ENCODE data around the gene SNX2.

The SNX2 gene

GRCh38 chr5:122863240-122863639 is 88.4 kb downstream of the SNX2 start:
- in situ Hi-C loops (cut with MboI; ENCODE audit: low sequenced_read_pairs, unreplicated experiment): no loop called here
- DNase-seq (ENCODE audit: low spot score): no peak

GRCh38 chr5:122863721-122864120 is 88.8 kb downstream of the SNX2 start:
- no peak for DNase-seq (ENCODE audit: low spot score)
- in situ Hi-C loops (cut with MboI; ENCODE audit: low sequenced_read_pairs, unreplicated experiment): no loop called here

More at GRCh38 chr5:122863240-122863639, 88.4 kb downstream of the SNX2 start:
- no peak for TF ChIP-seq CTCF (IDR thresholded peaks at IDR 0.05; ENCODE audit: borderline replicate concordance, control extremely low read depth, extremely low read depth, insufficient read depth, missing control alignments)

GRCh38 chr5:122864400-122864799 is 89.5 kb downstream of the SNX2 start:
- no peak for DNase-seq (ENCODE audit: low spot score)
- in situ Hi-C loops (cut with MboI; ENCODE audit: low sequenced_read_pairs, unreplicated experiment): no loop called here
- TF ChIP-seq CTCF (IDR thresholded peaks at IDR 0.05; ENCODE audit: borderline replicate concordance, control extremely low read depth, extremely low read depth, insufficient read depth, missing control alignments): no peak

More at GRCh38 chr5:122863721-122864120, 88.8 kb downstream of the SNX2 start:
- TF ChIP-seq CTCF (IDR thresholded peaks at IDR 0.05; ENCODE audit: borderline replicate concordance, control extremely low read depth, extremely low read depth, insufficient read depth, missing control alignments): no peak

GRCh38 chr5:122864842-122865241 is 90.0 kb downstream of the SNX2 start:
- no peak for TF ChIP-seq CTCF (IDR thresholded peaks at IDR 0.05; ENCODE audit: borderline replicate concordance, control extremely low read depth, extremely low read depth, insufficient read depth, missing control alignments)

GRCh38 chr5:122870219-122870856 is 95.5 kb downstream of the SNX2 start:
- in situ Hi-C loops (cut with MboI; ENCODE audit: low sequenced_read_pairs, unreplicated experiment): no loop called here
- no peak for DNase-seq (ENCODE audit: low spot score)
- TF ChIP-seq CTCF (IDR thresholded peaks at IDR 0.05; ENCODE audit: borderline replicate concordance, control extremely low read depth, extremely low read depth, insufficient read depth, missing control alignments): no peak

More at GRCh38 chr5:122864842-122865241, 90.0 kb downstream of the SNX2 start:
- in situ Hi-C loops (cut with MboI; ENCODE audit: low sequenced_read_pairs, unreplicated experiment): no loop called here
- DNase-seq (ENCODE audit: low spot score): no peak

- DNase-seq (ENCODE audit: low spot score): no peak
- no peak for TF ChIP-seq CTCF (IDR thresholded peaks at IDR 0.05; ENCODE audit: borderline replicate concordance, control extremely low read depth, extremely low read depth, insufficient read depth, missing control alignments)
- in situ Hi-C loops (cut with MboI; ENCODE audit: low sequenced_read_pairs, unreplicated experiment): no loop called here
These were observed 96.8 kb downstream of the SNX2 start for GRCh38 chr5:122871661-122872060.
